IPS DF 6.9 (cell line): Measurements from ENCODE around the gene MYH9.
"Not testable (repeated sequence)": the region's sequence is repeated elsewhere in the genome, so short reads cannot be mapped to it uniquely, and the experiment has no call there.

Experiments used
- DNase-seq: peaks from one replicate; pipeline ENCODE4 v3.0.0-alpha.2; 2013; ENCODE audit warnings: low read depth, low spot score
- H3K27ac ChIP-seq: one replicate; pipeline ENCODE4 v1.5.1; 2013; ENCODE audit warnings: low read length, control low read depth
- H3K27me3 ChIP-seq: 2 replicates; pipeline ENCODE4 v1.6.1; 2013; ENCODE audit warnings: mild to moderate bottlenecking, low read length; ENCODE audit not compliant: control insufficient read depth, insufficient read depth
- H3K36me3 ChIP-seq: 2 replicates; pipeline ENCODE4 v1.6.1; 2013; ENCODE audit warnings: low read length; ENCODE audit not compliant: control insufficient read depth, insufficient read depth
- H3K4me1 ChIP-seq: 2 replicates; pipeline ENCODE4 v1.6.1; 2013; ENCODE audit warnings: low read length; ENCODE audit not compliant: control insufficient read depth, insufficient read depth
- H3K4me3 ChIP-seq: 2 replicates; pipeline ENCODE4 v1.5.1; 2013; ENCODE audit warnings: mild to moderate bottlenecking, low read length
- H3K9me3 ChIP-seq: 2 replicates; pipeline ENCODE4 v1.6.1; 2013; ENCODE audit warnings: low read length, inconsistent platforms; ENCODE audit not compliant: control insufficient read depth, insufficient read depth
- WGBS: extraction: QIAGEN DNeasy Blood & Tissue Kit; methylation state at CpG from one replicate; pipeline ENCODE4 v1.1.7; 2013; ENCODE audit warnings: mixed read lengths, missing lambda C conversion rate; ENCODE audit not compliant: insufficient read length, insufficient coverage; 5-methylcytosine and 5-hydroxymethylcytosine counted together

The MYH9 gene

GRCh38 chr22:36424466-36424865 is 36.7 kb upstream of the MYH9 start:
- not testable (repeated sequence) for H3K36me3 ChIP-seq, H3K4me1 ChIP-seq, H3K4me3 ChIP-seq, H3K27ac ChIP-seq, H3K9me3 ChIP-seq, DNase-seq, H3K27me3 ChIP-seq
- no CpG with 5 or more reads among the region's 5 CpGs for whole genome bisulfite sequencing

- no peak for DNase-seq
- no peaks in the 10 kb centered on the region for H3K27me3 ChIP-seq
- H3K36me3 ChIP-seq, result no peaks in the 10 kb centered on the region
- H3K4me3 ChIP-seq, result no peak overlapping the region
- H3K4me1 ChIP-seq, result no peaks in the 10 kb centered on the region
- no CpG with 5 or more reads among the region's 16 CpGs for WGBS
- no peak overlapping the region for H3K27ac ChIP-seq
- H3K9me3 ChIP-seq, result no peaks in the 10 kb centered on the region
Measured at GRCh38 chr22:36423461-36424404, 36.0 kb upstream of the MYH9 start.

GRCh38 chr22:36422287-36423014 is 34.7 kb upstream of the MYH9 start:
- WGBS, result no CpG with 5 or more reads among the region's 14 CpGs
- Histone ChIP-seq H3K27ac (no peak overlapping the region), H3K36me3 (no peaks in the 10 kb centered on the region), H3K9me3 (no peaks in the 10 kb centered on the region), H3K4me1 (no peaks in the 10 kb centered on the region), H3K27me3 (no peaks in the 10 kb centered on the region), H3K4me3 (no peak overlapping the region)
- no peak for DNase-seq

GRCh38 chr22:36419912-36420882 is 32.4 kb upstream of the MYH9 start:
- no peaks in the 10 kb centered on the region for H3K36me3 ChIP-seq
- no peak overlapping the region for H3K4me3 ChIP-seq
- no peak for DNase-seq
- H3K4me1 ChIP-seq, result no peaks in the 10 kb centered on the region
- WGBS, result no CpG with 5 or more reads among the region's 21 CpGs
- no peaks in the 10 kb centered on the region for H3K9me3 ChIP-seq
- no peaks in the 10 kb centered on the region for H3K27me3 ChIP-seq
- no peak overlapping the region for H3K27ac ChIP-seq

- no peaks in the 10 kb centered on the region for H3K4me1 ChIP-seq
- no CpG with 5 or more reads among the region's 13 CpGs for WGBS
- no peak overlapping the region for H3K4me3 ChIP-seq
- DNase-seq, result no peak
- no peaks in the 10 kb centered on the region for H3K9me3 ChIP-seq
- no peak overlapping the region for H3K27ac ChIP-seq
- H3K36me3 ChIP-seq, result no peaks in the 10 kb centered on the region
- H3K27me3 ChIP-seq, result no peaks in the 10 kb centered on the region
Measured at GRCh38 chr22:36419177-36419911, 31.6 kb upstream of the MYH9 start.

- H3K4me1 ChIP-seq, result no peaks in the 10 kb centered on the region
- no peaks in the 10 kb centered on the region for H3K27me3 ChIP-seq
- no peaks in the 10 kb centered on the region for H3K36me3 ChIP-seq
- H3K27ac ChIP-seq, result no peak overlapping the region
- WGBS, result no CpG with 5 or more reads among the region's 9 CpGs
- H3K9me3 ChIP-seq, result no peaks in the 10 kb centered on the region
- no peak for DNase-seq
- H3K4me3 ChIP-seq, result no peak overlapping the region
Measured at GRCh38 chr22:36417281-36417686, 29.5 kb upstream of the MYH9 start.

GRCh38 chr22:36415415-36416168 is 27.8 kb upstream of the MYH9 start:
- no peak overlapping the region for H3K27ac ChIP-seq
- no peaks in the 10 kb centered on the region for H3K36me3 ChIP-seq
- H3K4me3 ChIP-seq, result no peak overlapping the region
- WGBS, result no CpG with 5 or more reads among the region's 12 CpGs
- no peaks in the 10 kb centered on the region for H3K4me1 ChIP-seq
- H3K9me3 ChIP-seq, result no peaks in the 10 kb centered on the region
- H3K27me3 ChIP-seq, result no peaks in the 10 kb centered on the region
- no peak for DNase-seq

GRCh38 chr22:36413022-36413775 is 25.4 kb upstream of the MYH9 start:
- DNase-seq, result no peak
- WGBS, result no CpG with 5 or more reads among the region's 11 CpGs
- Histone ChIP-seq H3K4me1 (no peaks in the 10 kb centered on the region), H3K4me3 (no peak overlapping the region), H3K27ac (no peak overlapping the region), H3K27me3 (no peaks in the 10 kb centered on the region), H3K36me3 (no peaks in the 10 kb centered on the region), H3K9me3 (no peaks in the 10 kb centered on the region)
